Measurements from ENCODE around the gene TWF1.

Gene TWF1

DNA sequence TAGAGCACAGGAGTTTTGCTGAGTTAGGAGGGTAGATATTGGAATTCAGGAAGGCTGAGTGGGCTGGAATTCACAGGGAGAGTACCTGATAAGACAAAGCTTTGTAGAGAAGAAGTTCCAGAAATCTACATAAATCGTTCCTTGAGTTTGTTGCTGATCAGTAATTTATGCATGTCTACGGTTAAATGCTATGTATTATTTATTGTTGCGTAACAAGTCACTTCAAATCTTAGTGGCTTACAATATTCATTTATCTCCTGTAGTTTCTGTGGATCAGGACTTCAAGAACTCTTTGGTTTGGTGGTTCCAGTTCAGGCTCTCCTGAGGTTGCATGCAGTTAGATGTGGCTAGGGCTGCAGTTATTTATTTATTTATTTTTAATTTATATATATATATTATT is 55.3 kb downstream of the TWF1 start:
- CTCF ChIA-PET = no interaction called here
- no peak for TF ChIP-seq CTCF (conservative IDR thresholded peaks at IDR 0.05; ENCODE audit: low read depth)
- POLR2A ChIA-PET (ENCODE audit: low non-redundant PET) = no interaction called here
- H3K27ac ChIP-seq = no peak overlapping the region
- DNase-seq (ENCODE audit: low spot score) = no peak

DNA sequence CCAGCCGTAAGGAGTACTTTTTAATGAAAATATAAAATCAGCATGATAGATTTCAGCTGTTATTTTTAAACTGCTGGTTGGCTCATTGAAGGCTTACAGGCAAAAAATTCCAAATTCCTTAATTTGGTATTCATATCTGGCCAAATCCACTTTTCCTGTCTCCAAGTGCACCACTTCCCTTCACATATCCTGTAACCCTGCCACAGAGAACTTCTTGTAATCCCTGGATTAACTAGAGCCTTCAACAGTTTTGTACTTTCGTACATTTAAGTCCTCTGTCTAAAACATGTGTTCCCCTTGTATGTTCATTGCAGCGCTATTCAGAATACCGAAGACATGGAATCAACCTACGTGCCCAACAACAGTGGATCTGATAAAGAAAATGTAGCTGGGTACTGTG is 57.1 kb downstream of the TWF1 start:
- no peak for DNase-seq (ENCODE audit: low spot score)
- TF ChIP-seq CTCF (conservative IDR thresholded peaks at IDR 0.05; ENCODE audit: low read depth) = no peak
- ChIA-PET CTCF (no interaction called here), POLR2A (ENCODE audit: low non-redundant PET) (no interaction called here)
- no peak overlapping the region for H3K27ac ChIP-seq

GRCh38 chr12:43744826-43745225 is 61.3 kb downstream of the TWF1 start:
- H3K27ac ChIP-seq = no peak overlapping the region
- ChIA-PET POLR2A (ENCODE audit: low non-redundant PET) (no interaction called here), CTCF (no interaction called here)
- no peak for DNase-seq (ENCODE audit: low spot score)
- TF ChIP-seq CTCF (conservative IDR thresholded peaks at IDR 0.05; ENCODE audit: low read depth) = no peak
